Measurements from ENCODE around the gene RASAL2.

Gene RASAL2

DNA sequence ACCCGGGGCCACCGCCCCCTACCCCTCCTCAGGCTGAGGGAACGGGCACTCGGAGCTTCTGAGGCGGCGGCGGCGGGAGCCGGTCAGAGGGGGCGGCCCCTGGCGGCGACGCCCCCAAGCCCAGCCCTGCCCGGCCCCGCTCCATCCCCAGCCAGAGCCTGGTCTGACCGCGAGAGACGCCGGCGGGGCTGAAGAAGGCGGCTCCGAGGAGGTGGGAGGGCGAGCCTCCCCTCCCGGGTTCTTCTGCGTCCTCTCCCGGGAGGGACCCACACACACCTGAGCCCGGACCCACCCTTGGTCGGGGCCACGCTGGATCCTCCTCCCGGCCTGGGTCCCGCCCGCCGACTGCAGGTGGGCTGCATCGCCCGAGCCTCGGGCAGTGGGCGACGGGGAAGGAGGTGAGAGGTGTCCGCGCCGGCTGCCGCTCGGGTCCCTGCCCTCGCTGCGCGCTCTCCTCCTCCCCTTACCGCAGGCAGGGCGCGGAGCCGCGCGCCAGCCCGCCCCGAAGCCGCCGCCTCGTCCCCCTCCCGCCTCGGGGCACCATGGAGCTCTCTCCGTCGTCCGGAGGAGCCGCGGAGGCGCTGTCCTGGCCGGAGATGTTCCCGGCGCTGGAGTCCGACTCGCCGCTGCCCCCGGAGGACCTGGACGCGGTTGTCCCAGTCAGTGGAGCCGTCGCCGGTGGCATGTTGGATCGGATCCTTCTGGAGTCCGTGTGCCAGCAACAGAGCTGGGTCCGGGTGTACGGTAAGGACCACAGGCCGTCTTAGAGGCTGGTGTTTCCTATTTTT is at the start of gene RASAL2:
Gene RASAL2 (plus strand): TSS at position 154 of the 788 bp plus-strand sequence. CDS start 389 bp downstream, at position 543.
- DNase-seq = no peak

DNA sequence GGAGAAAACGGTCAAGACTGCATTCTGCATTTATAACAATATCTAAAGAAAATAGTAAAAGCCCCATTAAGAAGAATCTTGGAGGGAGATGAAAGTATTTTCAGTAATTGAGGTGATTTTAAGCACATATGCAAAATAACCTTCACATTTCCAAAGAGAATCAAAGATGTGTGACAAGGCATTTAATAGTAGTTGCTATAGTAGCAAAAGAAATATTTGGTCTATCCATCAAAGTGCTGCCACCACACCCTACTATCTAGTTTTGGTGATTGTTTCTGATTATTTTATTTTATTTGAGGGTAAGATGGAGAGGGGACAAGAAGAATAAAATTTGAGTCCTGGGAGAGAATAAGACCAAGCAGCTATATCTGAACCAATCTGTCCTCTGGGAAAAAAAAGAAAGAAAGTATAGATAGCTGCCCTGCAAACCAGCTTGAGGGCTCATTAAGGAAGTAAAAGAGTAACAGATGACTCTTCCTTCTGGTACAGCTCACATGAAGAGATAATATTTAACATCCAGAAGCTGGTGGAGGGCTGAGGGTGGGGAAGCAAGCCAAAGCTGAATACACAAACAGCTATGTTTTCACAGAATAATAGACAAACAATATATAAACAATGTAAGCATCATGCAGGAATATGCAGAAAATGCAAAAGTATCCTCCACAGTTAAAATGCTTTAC is 47.2 kb upstream of the RASAL2 start:
- no peak for DNase-seq

DNA sequence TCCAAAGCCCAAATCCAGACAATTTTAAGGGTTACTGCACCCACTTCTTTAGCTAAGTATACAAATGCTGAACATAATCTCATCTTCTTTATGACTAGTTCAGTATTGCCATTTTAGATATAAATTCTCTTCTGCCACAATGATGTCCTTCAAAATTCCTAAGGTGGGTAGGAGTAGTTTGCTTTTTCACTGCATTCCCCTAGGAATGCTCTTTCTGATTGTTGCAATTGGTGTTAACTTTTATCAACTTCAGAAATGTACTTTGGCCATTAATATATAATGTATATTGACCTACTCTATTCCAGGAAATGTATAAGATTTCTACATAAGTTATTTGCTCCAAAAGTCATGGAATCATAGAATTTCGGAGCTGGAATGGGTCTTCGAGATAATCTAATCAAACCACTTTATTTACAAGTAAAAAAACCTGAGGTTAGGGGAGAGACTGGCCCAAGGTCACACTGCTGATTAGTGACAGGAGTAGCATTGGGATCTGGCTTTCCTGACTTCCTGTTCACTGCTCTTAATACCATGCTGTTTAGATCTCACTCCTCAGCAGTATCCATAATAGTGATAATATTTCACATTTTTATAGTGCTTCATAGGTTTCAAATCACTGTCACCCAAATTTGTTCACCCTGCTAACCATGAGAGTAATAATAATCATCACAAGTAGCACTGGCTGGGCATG is 46.4 kb upstream of the RASAL2 start:
- no peak for DNase-seq

DNA sequence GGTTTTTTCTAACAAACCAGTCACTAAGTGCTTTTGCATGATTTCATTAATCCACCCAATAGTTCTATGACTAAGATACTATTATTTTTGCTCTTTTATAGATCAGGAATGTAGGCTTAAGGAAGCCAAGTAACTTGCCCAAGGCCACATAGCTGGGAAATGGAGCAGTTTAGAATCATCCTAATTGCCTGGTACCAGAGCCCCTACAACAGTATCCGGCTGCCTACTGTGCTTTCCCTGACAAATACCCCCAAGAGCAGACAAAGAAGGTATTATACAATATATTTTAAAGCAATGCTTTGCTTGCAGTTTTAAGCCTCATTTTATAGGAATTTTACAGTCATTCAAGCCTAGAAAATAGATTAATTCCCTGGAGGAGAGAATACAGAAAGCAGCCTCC is 45.5 kb upstream of the RASAL2 start:
- DNase-seq = no peak

DNA sequence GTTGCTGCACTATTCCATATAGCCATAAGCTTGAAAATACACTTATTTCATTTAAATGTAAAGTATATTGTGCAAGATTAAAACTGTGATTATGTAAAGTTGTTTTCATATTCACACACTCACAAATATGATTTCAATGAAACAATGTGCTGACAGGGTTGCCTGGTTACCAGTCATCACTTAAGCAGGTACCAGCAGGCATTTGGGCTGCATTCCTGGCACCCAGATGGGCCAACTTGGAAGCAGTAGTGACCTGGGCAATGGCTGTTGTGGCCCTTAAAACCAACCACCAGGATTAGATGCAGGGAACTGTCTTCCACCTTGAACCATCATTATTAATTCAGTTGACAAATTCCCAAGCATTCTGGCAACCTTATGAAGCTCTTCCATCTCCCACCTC is 45.0 kb upstream of the RASAL2 start:
- no peak for DNase-seq

DNA sequence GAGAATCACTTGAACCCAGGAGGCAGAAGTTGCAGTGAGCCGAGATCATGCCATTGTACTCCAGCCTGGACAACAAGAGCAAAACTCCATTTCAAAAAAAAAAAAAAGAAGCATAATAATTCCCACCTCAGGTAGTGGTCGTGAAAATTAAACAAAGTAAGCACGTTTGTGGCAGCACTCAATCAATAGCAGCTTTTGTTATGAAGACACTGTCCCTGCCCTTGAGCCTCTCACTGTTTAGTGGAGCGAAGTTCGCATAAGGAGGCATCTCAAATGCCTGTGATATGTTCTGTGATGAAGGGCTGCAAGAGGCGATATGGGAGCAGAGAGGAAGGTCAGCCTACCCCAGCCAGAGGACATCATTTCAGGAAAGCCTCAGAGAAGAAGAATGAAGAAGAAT is 43.8 kb upstream of the RASAL2 start:
- DNase-seq = no peak

DNA sequence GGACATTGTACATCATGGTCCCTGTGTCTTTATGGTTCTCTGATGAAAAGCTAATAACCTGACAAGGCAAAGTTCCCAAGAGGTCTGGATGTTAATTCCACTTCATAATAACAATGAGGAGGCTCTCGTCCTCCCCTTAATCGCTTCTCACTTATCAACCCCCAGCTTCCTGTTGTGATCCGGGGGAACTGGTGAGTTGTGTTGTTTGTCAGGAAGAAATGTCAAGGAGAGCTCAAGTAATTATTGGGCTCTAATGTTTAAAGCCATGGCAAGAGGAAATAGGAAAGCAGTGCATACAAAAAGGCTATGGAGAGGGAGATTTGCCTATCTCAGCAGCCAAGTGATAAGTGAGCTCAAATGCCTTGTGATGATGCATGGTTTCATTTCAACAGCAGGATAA is 42.8 kb upstream of the RASAL2 start:
- no peak for DNase-seq

DNA sequence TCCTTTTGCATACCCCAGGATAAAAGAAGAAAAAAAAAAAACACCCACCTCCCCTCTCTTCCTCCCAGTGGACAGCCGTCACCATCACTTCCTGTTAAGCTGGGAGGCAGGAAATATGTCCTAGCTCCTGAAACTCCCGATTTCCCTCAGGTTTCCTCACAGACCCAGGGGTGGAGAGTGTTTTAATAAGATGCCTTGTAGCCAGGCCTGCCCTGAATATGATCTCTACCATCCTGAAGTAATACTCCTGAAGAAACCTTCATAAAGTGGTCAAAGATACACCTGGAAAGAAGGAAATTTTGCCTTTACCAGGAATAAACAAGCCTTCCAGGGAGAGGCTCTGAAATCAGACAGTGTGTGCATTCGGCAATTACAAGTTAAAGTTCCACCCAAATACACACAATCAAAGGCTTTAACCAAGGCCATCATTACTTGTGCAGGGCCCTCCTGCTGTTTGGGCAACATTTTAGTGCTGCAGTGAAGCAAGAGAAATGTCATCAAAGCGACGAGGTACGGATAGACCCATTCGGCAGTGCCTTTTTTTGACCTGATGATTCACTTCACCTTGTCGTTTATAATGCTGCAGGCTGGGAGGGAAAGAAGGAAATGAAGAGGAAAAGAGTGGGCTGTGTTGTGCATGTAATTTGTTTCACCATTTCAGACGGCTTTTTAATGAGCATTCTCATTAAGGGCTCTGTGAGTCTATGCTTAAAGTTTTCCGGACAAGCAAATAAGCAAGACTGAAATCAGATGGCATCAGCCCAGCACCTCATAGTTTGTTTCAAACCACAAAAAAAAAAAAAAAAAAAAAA is 41.0 kb upstream of the RASAL2 start:
- peak; percentile 1 for DNase-seq

DNA sequence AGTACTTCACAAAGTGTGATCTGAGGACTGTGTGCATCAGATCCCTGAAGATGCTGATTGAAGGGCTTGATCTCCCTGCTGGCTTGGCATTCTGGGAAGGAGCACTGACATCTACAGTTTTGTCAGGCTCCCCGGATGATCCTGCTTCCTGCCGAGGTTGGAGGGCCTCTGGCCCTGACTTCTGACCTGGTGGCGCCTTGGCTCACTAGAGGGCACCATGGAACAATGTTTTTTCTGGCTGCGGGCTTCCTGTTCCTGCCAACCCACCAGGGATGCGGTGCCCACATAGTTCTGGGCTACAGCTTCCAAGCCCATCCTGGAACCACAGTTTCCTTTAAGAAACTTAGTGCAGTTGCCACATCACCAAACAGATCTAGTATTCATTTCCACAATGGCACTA is 38.8 kb upstream of the RASAL2 start:
- peak; percentile 19 for DNase-seq

DNA sequence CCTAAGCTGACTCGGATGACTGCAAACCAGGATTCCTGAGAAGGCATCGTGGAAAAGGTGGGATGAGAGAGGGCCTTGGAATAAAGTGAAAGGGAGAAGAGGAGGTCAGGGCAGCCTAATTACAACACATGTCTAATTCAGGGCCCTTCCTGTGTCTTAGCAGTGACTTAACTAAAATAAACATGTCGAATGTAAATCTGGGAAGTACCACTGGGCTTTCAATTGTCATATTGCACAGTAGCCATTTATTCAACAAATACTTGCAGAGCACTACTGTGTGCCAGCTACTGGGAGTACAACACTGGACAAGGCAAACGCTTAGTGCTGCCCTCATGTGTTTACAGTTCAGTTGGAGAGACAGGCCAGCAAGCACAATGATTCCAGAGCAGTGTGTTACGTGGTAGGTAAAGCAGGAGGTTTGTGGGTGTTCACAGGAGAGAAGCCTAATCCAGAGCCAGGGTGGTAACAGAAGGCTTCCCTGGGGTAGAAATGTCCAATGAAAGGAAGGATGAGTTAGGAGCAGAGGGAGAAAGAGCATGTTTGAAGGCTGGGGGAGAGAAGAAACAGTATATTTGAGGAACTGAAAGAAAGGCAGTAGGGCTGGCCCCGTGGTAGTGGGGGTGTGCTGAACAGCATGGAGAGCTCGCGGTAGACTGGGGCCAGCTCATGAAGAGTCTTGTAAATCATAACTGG is 38.0 kb upstream of the RASAL2 start:
- DNase-seq = peak; percentile 26

DNA sequence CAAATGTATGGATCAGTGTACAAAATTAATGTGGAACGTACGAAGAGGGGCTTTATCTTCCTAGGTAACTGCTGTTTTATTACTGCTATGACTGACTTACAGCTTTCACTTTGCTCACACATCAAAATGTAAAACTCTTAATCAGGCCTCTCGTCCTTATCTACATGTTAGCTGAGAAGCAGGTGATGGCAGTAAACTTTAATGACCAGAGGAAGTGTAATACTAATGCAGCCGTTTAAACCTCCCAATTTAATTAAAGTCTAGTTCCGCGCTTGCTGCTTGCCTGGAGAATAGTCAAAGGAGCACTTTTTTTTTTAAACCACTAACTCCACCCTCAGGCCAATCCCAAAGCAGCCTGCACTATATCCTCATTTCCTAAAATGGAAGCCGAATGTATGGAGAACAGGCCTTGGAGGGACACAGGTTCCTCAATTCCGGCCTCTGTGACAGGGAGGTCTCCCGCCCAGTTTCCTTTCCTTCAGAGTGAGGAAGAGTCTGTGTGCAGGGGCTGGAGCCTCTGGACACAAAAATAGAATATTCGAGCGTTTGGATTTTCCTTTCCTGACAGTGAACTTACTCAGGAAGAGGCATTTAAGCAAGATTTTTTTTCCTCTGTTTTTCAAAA is 36.7 kb upstream of the RASAL2 start:
- DNase-seq = no peak

DNA sequence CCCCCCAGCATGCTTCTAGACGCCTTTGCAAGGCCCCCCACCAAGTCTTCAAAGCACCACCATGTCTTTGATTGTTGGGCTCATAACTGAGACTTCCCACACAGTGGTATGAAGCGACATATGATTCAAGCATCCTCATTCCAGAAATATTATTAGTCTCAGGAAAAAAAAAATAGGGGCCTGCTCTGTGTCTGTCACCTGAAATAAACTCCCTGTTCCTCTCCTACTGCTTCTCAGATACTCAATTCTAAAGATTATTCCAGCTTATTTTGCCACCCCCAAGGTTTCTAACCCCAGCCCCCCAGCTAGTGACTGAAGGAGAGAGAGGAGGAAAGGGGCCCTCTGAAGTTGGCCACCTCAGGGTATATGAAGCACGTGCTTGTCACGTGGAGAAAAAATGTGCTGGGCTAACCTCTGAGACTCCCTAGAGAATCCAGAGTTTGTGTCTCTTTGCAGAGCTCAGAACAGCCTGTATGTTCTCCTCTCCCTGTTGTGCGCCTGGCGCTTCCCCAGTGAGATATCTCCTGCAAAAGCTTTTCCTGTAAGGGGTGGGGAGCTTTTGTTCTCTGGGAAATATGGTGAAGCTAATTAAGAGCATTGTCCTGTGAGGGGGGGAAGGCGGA is 35.9 kb upstream of the RASAL2 start:
- no peak for DNase-seq

DNA sequence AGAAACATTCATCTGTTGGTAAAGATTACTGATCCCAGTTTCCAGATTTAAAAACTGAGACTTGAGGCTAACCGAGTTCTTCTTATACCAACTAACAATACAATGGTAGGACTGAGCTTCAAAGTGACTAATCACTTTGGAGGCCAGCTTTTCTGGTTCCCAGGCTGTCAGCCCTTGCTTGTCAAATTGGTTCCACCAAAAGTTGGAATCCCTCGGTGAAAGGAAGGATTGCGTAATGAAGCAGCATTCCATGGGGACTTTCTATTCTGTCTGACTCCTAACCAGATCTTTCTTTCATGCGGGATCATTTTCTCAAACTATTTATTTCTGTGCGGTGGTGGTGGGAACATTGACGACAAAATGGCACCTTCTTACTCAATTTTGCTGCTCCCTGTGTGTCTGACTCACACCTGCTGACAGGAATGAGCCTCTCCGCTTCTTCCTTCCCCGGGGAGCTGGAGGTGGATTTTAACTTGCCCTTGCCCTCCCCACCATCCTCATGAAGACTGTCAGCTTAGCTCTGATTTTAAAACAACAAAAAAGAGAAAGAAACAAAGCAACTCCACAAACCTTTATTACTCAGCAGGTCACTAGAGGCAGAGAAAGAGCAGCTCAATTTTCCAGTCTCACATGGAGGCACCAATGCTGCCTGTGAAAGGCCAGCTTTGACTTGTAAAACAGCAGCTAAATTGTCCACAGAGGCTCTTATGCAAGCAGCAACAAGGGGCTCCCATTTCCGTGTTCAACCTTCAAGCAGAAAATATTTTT is 32.9 kb upstream of the RASAL2 start:
- no peak for DNase-seq

DNA sequence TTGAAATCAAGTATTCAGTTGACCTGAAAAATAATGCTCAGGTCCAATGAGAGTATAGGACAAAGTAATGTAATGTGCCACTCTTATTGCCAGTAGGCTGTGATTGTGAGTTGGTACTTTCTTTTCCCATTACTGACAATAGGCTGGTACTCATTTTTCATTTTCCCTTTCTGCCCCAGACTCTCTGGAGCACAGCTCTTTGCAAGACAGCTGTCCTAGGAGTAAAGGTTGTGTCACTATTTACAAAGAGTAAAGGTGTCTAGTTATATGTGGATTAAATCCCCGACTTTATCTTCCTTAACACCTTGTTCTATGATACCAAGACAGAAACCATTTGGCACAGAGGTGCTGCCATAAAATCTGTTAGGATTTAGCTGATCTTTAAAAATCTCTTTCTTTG is 32.3 kb upstream of the RASAL2 start:
- no peak for DNase-seq

DNA sequence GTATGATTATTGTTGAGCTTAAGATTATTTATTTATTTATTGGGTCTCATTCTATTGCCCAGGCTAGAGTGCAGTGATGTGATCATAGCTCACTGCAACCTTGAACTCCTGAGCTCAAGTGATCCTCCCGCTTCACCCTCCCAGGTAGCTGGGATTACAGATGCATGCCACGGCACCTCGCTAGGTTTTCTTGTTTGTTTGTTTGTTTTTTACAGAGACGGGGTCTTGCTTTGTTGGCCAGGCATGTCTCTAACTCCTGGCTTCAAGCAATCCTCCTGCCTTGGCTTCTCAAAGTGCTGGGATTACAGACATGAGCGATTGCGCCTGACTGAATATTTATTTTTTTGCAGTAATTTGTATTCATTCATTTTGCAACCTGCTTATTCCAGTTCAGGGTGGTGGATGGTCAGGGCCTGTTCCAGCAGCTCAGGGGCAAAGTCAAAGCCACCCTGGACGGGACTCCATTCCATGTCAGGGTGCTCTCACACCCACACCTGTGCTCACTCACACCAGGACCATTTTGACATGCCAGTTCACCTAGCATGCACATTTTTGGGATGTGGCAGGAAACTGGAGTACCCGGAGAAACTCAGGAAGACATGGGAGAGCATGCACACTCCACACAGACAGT is 29.6 kb upstream of the RASAL2 start:
- no peak for DNase-seq

DNA sequence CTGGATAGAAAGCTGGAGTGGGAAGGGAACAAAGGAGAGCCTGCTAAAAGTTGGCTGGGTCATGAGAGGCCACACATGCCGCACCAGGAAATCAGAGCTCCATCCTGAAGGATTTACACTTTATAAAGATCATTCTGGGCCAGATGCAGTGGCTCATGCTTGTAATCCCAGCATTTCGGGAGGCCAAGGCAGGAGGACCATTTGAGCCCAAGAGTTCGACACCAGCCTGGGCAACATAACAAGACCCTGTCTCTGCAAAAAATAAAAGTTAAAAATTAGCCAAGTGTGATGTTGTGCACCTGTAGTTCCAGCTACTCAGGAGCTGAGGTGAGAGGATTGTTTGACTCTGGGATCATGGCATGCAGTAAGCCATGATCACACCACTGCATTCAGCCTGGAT is 28.7 kb upstream of the RASAL2 start:
- DNase-seq = no peak

DNA sequence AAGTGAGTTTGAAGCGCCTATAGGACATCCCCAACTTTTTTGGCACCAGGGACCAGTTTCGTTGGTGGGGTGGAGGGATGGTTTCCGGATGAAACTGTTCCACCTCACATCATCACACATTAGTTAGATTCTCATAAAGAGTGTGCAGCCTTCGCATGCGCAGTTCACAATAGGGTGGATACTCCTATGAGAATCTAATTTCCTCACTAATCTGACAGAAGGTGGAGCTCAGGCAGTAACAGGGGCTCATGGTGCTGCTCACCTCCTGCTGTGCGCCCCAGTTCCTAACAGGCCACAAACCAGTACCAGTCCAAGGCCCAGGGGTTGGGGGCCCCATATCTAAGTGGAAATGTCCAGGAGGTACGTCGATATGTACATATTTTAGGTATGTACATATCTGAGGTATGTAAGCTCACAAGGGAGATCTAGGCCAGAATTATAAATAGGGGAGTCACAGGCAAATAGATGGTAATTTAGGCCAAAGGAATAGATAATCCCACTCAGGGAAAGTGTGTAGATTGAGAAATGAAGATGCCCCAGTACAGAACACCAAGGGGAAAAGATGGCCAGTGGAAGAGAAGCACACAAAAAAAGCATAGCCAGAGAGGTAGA is 27.5 kb upstream of the RASAL2 start:
- no peak for DNase-seq

DNA sequence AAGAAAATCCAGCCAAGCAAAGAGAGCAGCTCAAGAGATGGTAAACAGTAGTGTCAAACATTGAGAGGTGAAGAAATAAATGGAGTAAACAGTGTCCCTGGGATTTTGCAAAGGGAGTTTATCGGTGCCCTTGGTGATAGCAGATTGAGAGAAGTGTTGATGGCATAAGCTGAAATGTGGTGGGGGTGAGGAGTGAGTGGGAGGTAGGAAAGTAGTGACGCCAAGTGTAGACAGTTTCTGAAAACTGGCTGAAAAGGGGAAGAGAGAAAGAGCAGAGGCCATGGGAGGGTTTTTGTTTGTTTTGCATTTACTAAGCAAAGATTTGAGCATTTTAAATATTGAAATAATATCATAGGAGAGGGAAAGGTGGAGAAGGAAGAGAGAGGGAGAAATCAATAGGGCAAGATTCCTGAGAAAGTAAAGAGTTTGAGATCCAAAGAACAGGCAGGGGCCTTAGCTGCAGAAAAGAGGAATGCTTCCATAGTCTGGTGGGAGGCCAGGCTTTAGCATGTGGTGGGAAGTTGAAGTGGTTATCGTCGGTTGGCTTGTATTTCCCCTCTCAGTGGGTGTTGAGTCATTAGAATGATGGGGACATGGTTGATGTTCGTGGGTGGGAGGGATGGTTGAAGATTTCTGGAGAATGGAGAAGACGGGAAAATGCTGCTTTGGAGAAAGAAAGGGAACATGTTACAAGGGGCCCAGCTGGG is 26.8 kb upstream of the RASAL2 start:
- no peak for DNase-seq

DNA sequence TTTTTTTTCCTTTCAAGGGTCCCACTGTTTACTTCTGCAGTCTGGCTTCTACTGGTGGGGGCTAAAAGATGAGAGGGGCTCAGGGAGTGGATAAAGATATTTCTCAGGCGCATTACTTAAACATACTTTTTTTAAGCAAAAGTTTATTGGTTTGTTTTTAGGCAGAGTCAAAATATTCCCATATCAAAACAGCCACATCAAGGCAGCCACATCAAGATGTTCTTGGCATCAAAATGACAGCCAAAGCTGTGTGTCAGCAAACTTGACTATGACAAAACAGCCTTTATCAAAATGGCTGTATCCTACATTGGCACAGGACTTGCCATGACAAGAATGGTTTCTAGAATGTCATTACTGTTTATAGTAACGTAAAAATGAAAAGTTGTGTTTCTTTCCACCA is 22.1 kb upstream of the RASAL2 start:
- no peak for DNase-seq
